Activated CD8-positive, alpha-beta memory T cell treated with anti-CD3 and anti-CD28 coated beads, Interleukin-2, amount 50 U/mL, for 1 hour (primary cell): Measurements from ENCODE around the gene DOCK1.

Experiments
- DNase-seq: peaks from one replicate; pipeline ENCODE4 v3.0.0-alpha.2; 2020; ENCODE audit errors: extremely low read depth

DOCK1 gene

DNA sequence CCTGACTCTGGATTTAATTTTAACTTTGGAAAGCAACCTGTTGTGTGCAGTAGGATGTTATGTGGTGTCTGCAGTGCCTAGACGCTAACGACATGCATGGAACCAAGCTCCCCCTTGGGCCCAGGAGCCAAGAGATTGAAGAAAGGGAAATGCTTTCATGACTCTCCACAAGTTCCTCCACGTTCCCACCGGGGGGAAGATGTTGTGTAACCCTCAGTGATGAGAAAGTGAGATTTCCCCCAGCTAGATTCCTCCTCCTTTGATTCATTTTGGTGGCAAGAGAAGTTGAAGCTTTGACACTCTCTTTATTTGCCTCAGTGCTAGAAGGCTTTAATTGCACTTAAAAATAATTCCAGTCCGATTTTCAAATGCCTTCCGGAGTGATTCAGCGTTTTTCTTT, 449.0 kb downstream of the DOCK1 start:
- no peak for DNase-seq

GRCh38 chr10:127354992-127355391, 449.8 kb downstream of the DOCK1 start:
- no peak for DNase-seq

- DNase-seq: no peak
These were observed 451.1 kb downstream of the DOCK1 start for GRCh38 chr10:127356360-127356759.

- DNase-seq: no peak
These were observed 452.0 kb downstream of the DOCK1 start for GRCh38 chr10:127357265-127357664.

DNA sequence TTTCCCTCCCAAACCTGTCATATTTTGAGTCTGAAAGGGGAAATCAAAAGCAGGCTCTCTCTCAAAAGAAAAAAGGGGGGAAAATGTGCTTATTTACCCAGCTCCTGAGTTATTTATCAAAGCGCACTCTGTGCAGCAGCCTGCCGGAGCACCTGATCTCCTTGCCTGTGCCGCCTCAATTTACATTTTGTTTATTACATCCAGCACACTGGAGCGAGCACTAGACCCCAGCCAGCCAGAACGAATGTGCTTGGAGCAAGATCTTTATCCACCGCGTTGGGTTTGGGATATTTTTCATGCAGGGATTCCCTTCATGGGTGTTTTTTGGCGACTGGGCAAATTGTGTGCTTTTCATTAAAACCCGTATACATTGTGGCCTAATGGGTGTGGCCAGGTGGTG, 453.1 kb downstream of the DOCK1 start:
- DNase-seq: no peak

GRCh38 chr10:127364034-127364433, 458.8 kb downstream of the DOCK1 start:
- no peak for DNase-seq

DNA sequence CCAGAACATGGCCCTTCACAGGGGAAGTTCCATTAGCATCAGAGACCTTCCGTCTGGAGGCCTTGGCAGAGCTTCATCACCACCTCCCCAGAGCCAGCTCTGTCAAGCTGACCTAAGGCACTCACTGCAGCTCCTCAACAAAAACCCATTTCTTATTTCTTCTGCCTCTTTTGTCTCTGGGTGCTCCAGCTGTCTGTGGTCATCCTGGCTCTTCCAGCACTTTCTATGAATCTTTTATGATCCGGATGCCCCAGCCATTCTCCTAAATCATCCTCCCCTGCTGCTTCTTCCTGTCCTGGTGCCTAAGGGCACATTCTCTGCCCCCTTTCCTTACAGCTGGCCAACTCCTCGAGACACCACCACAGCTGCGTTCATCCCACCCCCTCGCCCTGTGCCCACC, 462.9 kb downstream of the DOCK1 start:
- DNase-seq: no peak

DNA sequence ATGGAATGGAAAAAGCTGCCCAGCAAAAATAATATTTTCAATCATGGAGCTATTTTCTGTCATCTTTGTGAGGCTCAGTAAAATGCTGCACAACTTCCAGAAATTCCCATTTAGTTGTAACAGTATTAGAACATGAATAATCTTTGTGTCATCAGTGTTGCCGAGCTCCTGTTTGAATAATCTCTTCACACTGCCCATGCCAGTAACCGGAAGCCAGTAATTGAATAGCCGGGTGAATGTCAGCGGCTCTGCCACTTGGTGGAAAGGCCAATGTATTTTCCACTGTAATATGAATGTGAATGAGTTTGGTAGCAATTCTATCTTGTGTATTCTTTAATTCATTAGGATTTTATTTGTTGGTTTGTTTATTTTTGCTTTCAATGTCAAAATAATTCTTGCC, 463.7 kb downstream of the DOCK1 start:
- DNase-seq: no peak

GRCh38 chr10:127370601-127371000, 465.4 kb downstream of the DOCK1 start:
- no peak for DNase-seq

GRCh38 chr10:127372361-127372760, 467.1 kb downstream of the DOCK1 start:
- DNase-seq: no peak

GRCh38 chr10:127374074-127374680, 468.9 kb downstream of the DOCK1 start:
- no peak for DNase-seq

- DNase-seq: no peak
These were observed 469.7 kb downstream of the DOCK1 start for GRCh38 chr10:127374901-127375300.

GRCh38 chr10:127375461-127375860, 470.2 kb downstream of the DOCK1 start:
- no peak for DNase-seq

- no peak for DNase-seq
These were observed 470.8 kb downstream of the DOCK1 start for GRCh38 chr10:127376071-127376470.

GRCh38 chr10:127378628-127379027, 473.4 kb downstream of the DOCK1 start:
- no peak for DNase-seq

- DNase-seq: no peak
These were observed 479.3 kb downstream of the DOCK1 start for GRCh38 chr10:127384532-127384931.

- no peak for DNase-seq
These were observed 479.8 kb downstream of the DOCK1 start for GRCh38 chr10:127385066-127385465.

DNA sequence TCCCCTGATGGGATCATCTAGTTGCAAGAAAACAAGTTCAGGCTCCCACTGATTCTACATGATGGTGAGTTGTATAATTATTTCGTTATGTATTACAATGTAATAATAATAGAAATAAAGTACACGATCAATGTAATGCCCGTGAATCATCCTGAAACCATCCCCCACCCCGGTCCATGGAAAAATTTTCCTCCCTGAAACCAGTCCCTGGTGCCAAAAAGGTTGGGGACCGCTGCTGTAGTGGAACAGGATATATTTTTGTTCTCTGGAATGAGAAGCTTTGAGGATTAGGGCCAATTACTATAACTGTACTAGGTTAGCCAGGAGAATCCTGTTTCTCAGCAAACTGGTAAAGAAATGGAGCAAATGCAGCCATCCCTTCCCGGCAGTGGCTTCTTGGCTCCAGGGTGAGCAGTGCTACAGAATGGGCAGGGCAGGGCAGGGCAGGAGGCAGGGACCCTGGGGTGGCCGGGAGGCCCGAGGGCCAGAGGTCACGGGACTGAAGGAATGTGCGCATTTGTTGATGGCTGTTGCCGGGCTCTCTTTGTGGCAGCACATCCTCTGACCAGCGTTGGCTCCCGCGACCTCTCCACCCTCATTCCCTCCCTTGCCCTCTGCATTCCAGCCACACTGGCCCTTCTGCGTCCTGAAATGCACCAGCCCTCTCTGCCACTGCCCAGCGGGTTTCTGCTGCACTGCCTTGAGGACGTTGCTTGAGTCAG, 481.5 kb downstream of the DOCK1 start:
- DNase-seq: no peak

DNA sequence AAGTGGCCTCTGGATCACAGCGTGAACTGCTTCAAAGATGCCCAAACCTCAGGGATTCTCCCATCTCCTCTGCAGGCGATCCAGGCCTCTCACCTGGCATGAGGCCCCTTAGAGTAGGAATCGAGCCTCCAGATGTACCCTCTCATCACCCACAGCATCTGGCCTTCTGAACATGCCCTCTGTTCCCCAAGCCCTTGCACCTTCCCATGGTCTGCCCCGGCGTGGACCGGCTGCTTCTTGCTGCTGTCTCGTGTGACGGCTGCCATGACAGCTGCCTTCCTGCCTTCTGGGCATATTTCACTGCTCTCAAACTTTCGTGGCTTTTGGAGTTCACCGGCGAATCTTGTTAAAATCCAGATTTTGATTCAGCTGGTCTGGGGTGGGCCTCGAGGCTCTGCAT, 486.6 kb downstream of the DOCK1 start:
- DNase-seq: no peak

DNA sequence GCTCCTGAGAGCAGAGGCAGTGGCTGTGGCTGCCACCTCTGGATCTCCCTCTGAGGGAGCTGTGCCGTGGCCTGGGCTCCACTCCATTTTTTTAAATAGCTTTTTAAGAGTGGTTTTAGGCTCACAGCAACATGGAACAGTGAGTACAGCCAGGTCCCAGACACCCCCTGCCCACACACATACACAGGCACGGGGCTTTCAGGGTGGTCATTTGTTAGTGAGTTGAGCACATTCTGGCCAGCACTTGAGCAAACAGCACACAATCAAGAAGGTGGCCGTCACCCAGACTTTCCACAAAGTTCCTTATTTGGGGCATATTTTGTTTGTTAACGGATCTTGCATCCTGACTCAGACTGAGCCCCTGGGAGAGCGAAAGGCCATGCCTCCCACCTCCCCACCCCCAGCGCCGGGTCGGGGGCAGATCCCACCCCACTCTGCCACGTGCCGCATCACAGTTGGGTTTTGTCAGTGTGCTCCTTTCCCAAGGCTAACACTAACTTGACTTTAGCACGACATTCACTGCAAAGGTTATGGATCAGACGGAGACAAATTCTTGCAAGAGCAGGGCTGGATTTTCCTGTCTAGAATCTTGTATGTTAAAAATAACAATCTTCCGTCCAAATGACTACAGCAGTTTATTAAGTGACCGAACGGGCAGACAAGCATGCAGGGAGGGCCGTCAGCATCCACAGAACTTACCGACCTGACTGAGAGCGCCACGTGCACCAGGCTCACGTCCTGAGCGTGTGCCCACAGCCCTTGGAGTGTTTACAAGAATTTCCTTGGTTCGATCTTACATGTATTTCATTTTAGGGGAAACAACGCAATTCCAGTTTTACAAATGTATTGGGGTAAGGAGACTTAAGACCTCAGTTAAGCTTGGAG, 487.4 kb downstream of the DOCK1 start:
- DNase-seq: no peak

DNA sequence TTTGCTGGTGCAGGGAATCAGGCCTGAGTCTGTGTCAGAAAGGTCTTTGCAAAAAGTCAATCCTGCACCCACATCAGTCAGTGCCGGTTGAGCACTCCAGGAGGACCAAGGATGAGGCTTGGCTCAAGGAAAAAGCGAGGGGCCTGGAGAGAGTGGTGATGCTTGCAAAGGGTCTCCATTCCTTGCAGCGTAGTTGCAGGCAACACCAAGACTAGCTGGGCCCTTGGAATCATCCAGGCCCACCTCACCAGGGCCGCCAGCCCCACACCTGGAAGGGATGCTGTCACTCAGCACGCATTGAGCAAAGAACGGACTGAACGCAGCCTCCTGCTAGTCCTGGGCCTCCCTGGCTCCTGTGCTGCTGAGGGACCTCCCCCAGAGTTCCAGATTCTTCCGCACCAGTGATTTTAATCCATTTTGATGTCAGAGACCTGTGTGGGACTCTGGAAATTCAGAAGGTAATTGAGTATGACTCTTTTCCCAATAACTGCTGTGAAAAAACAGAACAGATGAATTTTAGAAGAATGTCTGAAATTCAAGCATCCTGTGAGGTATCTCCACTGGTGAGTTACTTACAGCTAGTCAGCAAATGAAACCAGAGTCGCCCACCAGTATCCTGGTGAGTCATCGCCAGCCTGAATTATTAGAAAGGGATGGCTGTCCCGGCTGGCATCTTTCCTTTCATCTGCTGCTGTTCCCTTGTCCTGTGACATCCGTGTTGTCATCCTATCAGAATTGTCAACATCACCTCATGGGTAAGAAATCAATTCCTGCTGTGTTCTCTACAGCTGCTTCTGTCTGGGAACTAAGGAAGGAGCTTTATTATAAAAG, 493.1 kb downstream of the DOCK1 start:
- DNase-seq: no peak

DNA sequence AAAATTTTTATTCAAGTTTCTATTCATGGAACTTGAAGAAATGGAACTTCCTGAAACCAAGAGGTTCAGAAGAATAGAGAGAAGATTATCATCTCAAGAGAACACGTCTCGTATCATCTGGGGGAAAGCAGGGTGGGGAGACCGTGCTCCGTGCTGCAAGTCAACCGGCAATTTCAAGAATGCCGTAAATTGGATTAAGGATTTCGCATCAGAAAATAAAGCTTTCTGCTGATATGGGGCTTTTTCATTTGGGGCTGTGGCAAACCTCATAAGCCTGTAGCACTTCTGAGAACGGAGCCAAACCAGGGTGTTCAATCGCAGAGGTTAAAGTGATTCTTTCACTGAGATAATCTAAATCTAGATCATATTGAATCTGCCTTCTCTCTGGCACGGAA, 493.7 kb downstream of the DOCK1 start:
- DNase-seq: no peak
